ENCODE results near the gene DNM3.

GRCh38 chr1:172393354-172393753 lies 552.1 kb downstream of the DNM3 start:
- TF ChIP-seq CSDC2 (CRISPR knock-in tag; IDR thresholded peaks at IDR 0.05): no peak
- TF ChIP-seq ZC3H10 (CRISPR knock-in tag; IDR thresholded peaks at IDR 0.05): no peak
- no peak for TF ChIP-seq ZNF8 (CRISPR knock-in tag; IDR thresholded peaks at IDR 0.05)
- no peak for TF ChIP-seq CREB5 (CRISPR knock-in tag; IDR thresholded peaks at IDR 0.05; ENCODE audit: low read depth)
- no peak for TF ChIP-seq ESRRG (CRISPR knock-in tag; IDR thresholded peaks at IDR 0.05)
- no peak for TF ChIP-seq ZFP3 (CRISPR knock-in tag; IDR thresholded peaks at IDR 0.05)
- TF ChIP-seq ISL1 (CRISPR knock-in tag; IDR thresholded peaks at IDR 0.05): no peak
- TF ChIP-seq OSR1 (CRISPR knock-in tag; IDR thresholded peaks at IDR 0.05): no peak
- TF ChIP-seq TOX (CRISPR knock-in tag; IDR thresholded peaks at IDR 0.05; ENCODE audit: borderline replicate concordance): no peak
- TF ChIP-seq RARB (CRISPR knock-in tag; IDR thresholded peaks at IDR 0.05): no peak

Data from SK-N-SH treated with all-trans-retinoic acid at 6 μM for 48 hours (cell line).